Natural killer cell (primary cell): Measurements from ENCODE around the gene STK39. TPM values are rescaled to one million over a fixed set of nuclear protein-coding genes. Genes with fewer than 3 reads are reported as not detected.

ENCODE experiments used
- ATAC-seq, 3 donors: fragments of 150-1000 bp in 2 of 3; fragments of 200-7000 bp in 1 of 3; cut with Tn5 transposase; 1 replicate in 1 of 3; 2 replicates in 2 of 3; pipeline ENCODE4 v1.10.0; 2021; ENCODE audit warnings: mild to moderate bottlenecking in 2 of 3, moderate library complexity in 2 of 3
- DNase-seq, 2 donors: peaks; one replicate each; pipeline versions ENCODE4 v3.0.0 to v3.0.0-alpha.2; 2013 to 2021; ENCODE audit warnings: mixed read lengths in 1 of 2
- H3K27ac ChIP-seq: one replicate; pipeline ENCODE4 v1.5.1; 2013; ENCODE audit warnings: mild to moderate bottlenecking, low read length
- H3K27me3 ChIP-seq: one replicate; pipeline ENCODE4 v1.6.1; 2013; ENCODE audit warnings: low read length; ENCODE audit not compliant: control insufficient read depth, insufficient read depth
- H3K36me3 ChIP-seq: one replicate; pipeline ENCODE4 v1.6.1; 2013; ENCODE audit warnings: low read length; ENCODE audit not compliant: control insufficient read depth, insufficient read depth
- H3K4me1 ChIP-seq: one replicate; pipeline ENCODE4 v1.6.1; 2013; ENCODE audit warnings: low read length; ENCODE audit not compliant: control insufficient read depth, insufficient read depth
- H3K4me3 ChIP-seq: one replicate; pipeline ENCODE4 v1.5.1; 2013; ENCODE audit warnings: low read length
- H3K9me3 ChIP-seq: one replicate; pipeline ENCODE4 v1.6.1; 2013; ENCODE audit warnings: low read length; ENCODE audit not compliant: control insufficient read depth, insufficient read depth
- H3K27ac Mint-ChIP-seq, 2 donors: one replicate each; pipeline ENCODE4 v1.8.0; 2022; ENCODE audit warnings: mild to moderate bottlenecking in 2 of 2, mixed read lengths in 2 of 2, moderate library complexity in 1 of 2
- H3K27me3 Mint-ChIP-seq, 2 donors: one replicate each; pipeline ENCODE4 v1.8.0; 2022; ENCODE audit warnings: low read depth in 2 of 2, mixed read lengths in 2 of 2
- H3K36me3 Mint-ChIP-seq: one replicate; pipeline ENCODE4 v1.8.0; 2022; ENCODE audit warnings: mixed read lengths
- H3K4me1 Mint-ChIP-seq, 2 donors: one replicate each; pipeline ENCODE4 v1.8.0; 2022; ENCODE audit warnings: mixed read lengths in 2 of 2
- H3K4me3 Mint-ChIP-seq: one replicate; pipeline ENCODE4 v1.8.0; 2022; ENCODE audit warnings: mild to moderate bottlenecking, moderate library complexity, mixed read lengths
- H3K9me3 Mint-ChIP-seq, 2 donors: one replicate each; pipeline ENCODE4 v1.8.0; 2022; ENCODE audit warnings: mixed read lengths in 2 of 2
- CTCF ChIP-seq: fragments of 200-600 bp; IDR thresholded peaks from one replicate; pipeline ENCODE4 v1.8.0; 2022; ENCODE audit warnings: antibody characterized with exemption
- WGBS: methylation state at CpG from one replicate; pipeline ENCODE4 v1.1.7; 2013; ENCODE audit warnings: missing lambda C conversion rate; ENCODE audit not compliant: insufficient coverage; 5-methylcytosine and 5-hydroxymethylcytosine counted together
- intact Hi-C: fragments of 100-400 bp; cut with micrococcal nuclease; formaldehyde crosslinking; loops from one replicate; pipeline ENCODE4 v1.14.2; 2022
- total RNA-seq, 4 donors: library from RNA; stranded (reverse); fragments of 120-200 nt in 1 of 4; gene quantifications; one replicate each; pipeline versions ENCODE4 v1.2.3 to v1.2.4, GENCODE V29; 2013 to 2022

Gene STK39
- total RNA-seq, 3 donors from 2014 or later (not counting 1 experiment from before 2014, with no cell fraction given), result 53.3 to 79.3 (median 66.6) TPM

DNA sequence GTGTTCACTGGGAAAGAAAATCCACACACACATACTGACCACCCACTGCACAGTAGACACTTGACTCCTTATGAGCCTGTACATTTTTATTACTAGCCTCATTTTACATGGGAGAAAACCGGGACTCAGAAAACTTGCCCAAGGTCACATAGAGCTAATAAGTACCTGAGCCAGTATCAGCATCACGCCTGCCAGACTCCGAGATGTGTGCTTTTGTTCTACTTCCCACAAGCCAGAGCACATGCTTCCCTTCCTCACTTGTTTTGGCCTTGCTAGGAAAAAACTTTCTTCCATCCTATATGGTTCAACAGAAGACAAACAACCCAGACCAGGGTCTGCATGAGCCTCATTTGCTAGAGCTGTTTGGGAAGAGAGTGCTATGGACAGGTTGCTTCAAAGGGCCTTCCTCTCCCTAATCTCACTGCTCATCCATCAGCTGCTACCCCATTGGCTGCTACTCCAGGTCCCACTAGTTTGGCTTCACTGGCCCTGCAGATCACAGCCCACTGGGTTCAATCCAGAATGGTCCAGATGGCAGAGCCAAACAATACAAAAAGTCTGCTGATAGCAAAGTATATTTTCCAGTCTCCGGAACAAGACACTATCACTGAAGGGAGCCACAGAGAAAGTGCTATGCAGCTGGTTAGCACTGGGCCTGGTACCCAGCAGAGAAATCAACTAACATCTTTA is 63.9 kb downstream of the STK39 start:
- Mint-ChIP-seq H3K27me3 (no peaks in the 10 kb centered on the region), H3K4me1 (peaks cover 80 to 91% of the 10 kb centered on the region in 2 donors), H3K36me3 (no peaks in the 10 kb centered on the region), H3K9me3 (no peaks in the 10 kb centered on the region), H3K4me3 (no peak overlapping the region), H3K27ac (peak overlapping the region; percentile 75 to 77)
- Histone ChIP-seq H3K4me3 (no peak overlapping the region), H3K36me3 (peaks cover 13% of the 10 kb centered on the region), H3K9me3 (no peaks in the 10 kb centered on the region), H3K4me1 (peaks cover 16% of the 10 kb centered on the region), H3K27ac (no peak overlapping the region), H3K27me3 (no peaks in the 10 kb centered on the region)
- ATAC-seq (no peak), DNase-seq (no peak)
- 93% methylated on average over 4 of the region's 4 CpGs for WGBS
- intact Hi-C loops, result no loop called here
- TF ChIP-seq CTCF, result no peak

- H3K27ac Mint-ChIP-seq, result peak overlapping the region; percentile 75 to 77
- no peak overlapping the region for H3K27ac ChIP-seq
- WGBS, result 94% methylated on average over 5 of the region's 5 CpGs
- peaks cover 14% of the 10 kb centered on the region for H3K4me1 ChIP-seq
- intact Hi-C loops, result no loop called here
- no peak overlapping the region for H3K4me3 ChIP-seq
- H3K4me1 Mint-ChIP-seq, result peaks cover 78 to 91% of the 10 kb centered on the region in 2 donors
- no peak overlapping the region for H3K4me3 Mint-ChIP-seq
- no peaks in the 10 kb centered on the region for H3K27me3 ChIP-seq
- ATAC-seq (no peak), DNase-seq (no peak)
- no peaks in the 10 kb centered on the region for H3K9me3 Mint-ChIP-seq
- H3K36me3 ChIP-seq, result peaks cover 13% of the 10 kb centered on the region
- no peaks in the 10 kb centered on the region for H3K9me3 ChIP-seq
- H3K27me3 Mint-ChIP-seq, result no peaks in the 10 kb centered on the region
- TF ChIP-seq CTCF, result no peak
- no peaks in the 10 kb centered on the region for H3K36me3 Mint-ChIP-seq
These were observed 64.7 kb downstream of the STK39 start for GRCh38 chr2:168182550-168183249.

GRCh38 chr2:168181825-168182224 is 65.6 kb downstream of the STK39 start:
- Mint-ChIP-seq H3K4me1 (peaks cover 81 to 95% of the 10 kb centered on the region in 2 donors), H3K4me3 (no peak overlapping the region), H3K9me3 (no peaks in the 10 kb centered on the region), H3K27me3 (no peaks in the 10 kb centered on the region), H3K36me3 (no peaks in the 10 kb centered on the region), H3K27ac (peak overlapping the region; percentile 75 to 77)
- DNase-seq (no peak), ATAC-seq (no peak)
- peaks cover 17% of the 10 kb centered on the region for H3K4me1 ChIP-seq
- no peaks in the 10 kb centered on the region for H3K27me3 ChIP-seq
- WGBS, result 88% methylated on average over 3 of the region's 4 CpGs
- H3K9me3 ChIP-seq, result no peaks in the 10 kb centered on the region
- no peak overlapping the region for H3K4me3 ChIP-seq
- peaks cover 13% of the 10 kb centered on the region for H3K36me3 ChIP-seq
- intact Hi-C loops, result no loop called here
- no peak for TF ChIP-seq CTCF
- H3K27ac ChIP-seq, result no peak overlapping the region
